IPS-15b (cell line): ENCODE measurements around the gene DSE.

ENCODE experiments used
- H3K27me3 ChIP-seq: one replicate; pipeline ENCODE4 v1.6.1; 2013; ENCODE audit warnings: low read length; ENCODE audit not compliant: control insufficient read depth, insufficient read depth
- H3K36me3 ChIP-seq: one replicate; pipeline ENCODE4 v1.6.1; 2013; ENCODE audit warnings: low read length; ENCODE audit not compliant: control insufficient read depth, insufficient read depth
- H3K4me1 ChIP-seq: one replicate; pipeline ENCODE4 v1.6.1; 2013; ENCODE audit warnings: mild to moderate bottlenecking, low read length; ENCODE audit not compliant: control insufficient read depth, insufficient read depth
- H3K4me3 ChIP-seq: one replicate; pipeline ENCODE4 v1.5.1; 2013; ENCODE audit warnings: low read depth, low read length
- H3K9ac ChIP-seq: one replicate; pipeline ENCODE4 v1.6.1; 2013; ENCODE audit warnings: low read depth, mild to moderate bottlenecking, low read length
- H3K9me3 ChIP-seq: one replicate; pipeline ENCODE4 v1.6.1; 2013; ENCODE audit warnings: mild to moderate bottlenecking, low read length; ENCODE audit not compliant: control insufficient read depth, insufficient read depth

Gene DSE

GRCh38 chr6:116472706-116473105 is 102.0 kb downstream of the DSE start:
- Histone ChIP-seq H3K9me3 (no peaks in the 10 kb centered on the region), H3K36me3 (no peaks in the 10 kb centered on the region), H3K27me3 (no peaks in the 10 kb centered on the region), H3K4me1 (no peaks in the 10 kb centered on the region), H3K9ac (no peak overlapping the region), H3K4me3 (no peak overlapping the region)

- H3K9me3 ChIP-seq = no peaks in the 10 kb centered on the region
- H3K4me3 ChIP-seq = no peak overlapping the region
- H3K4me1 ChIP-seq = no peaks in the 10 kb centered on the region
- no peaks in the 10 kb centered on the region for H3K27me3 ChIP-seq
- no peaks in the 10 kb centered on the region for H3K36me3 ChIP-seq
- H3K9ac ChIP-seq = no peak overlapping the region
Measured at GRCh38 chr6:116475141-116475540, 104.4 kb downstream of the DSE start.

- H3K9me3 ChIP-seq = no peaks in the 10 kb centered on the region
- no peak overlapping the region for H3K9ac ChIP-seq
- H3K27me3 ChIP-seq = no peaks in the 10 kb centered on the region
- no peak overlapping the region for H3K4me3 ChIP-seq
- no peaks in the 10 kb centered on the region for H3K4me1 ChIP-seq
- no peaks in the 10 kb centered on the region for H3K36me3 ChIP-seq
Measured at GRCh38 chr6:116476002-116476678, 105.4 kb downstream of the DSE start.

- Histone ChIP-seq H3K27me3 (no peaks in the 10 kb centered on the region), H3K4me3 (no peak overlapping the region), H3K9me3 (no peaks in the 10 kb centered on the region), H3K4me1 (no peaks in the 10 kb centered on the region), H3K36me3 (no peaks in the 10 kb centered on the region), H3K9ac (no peak overlapping the region)
Measured at GRCh38 chr6:116482780-116483179, 112.0 kb downstream of the DSE start.

GRCh38 chr6:116483616-116484015 is 112.9 kb downstream of the DSE start:
- Histone ChIP-seq H3K27me3 (no peaks in the 10 kb centered on the region), H3K36me3 (no peaks in the 10 kb centered on the region), H3K4me1 (no peaks in the 10 kb centered on the region), H3K9me3 (no peaks in the 10 kb centered on the region), H3K4me3 (no peak overlapping the region), H3K9ac (no peak overlapping the region)

GRCh38 chr6:116485559-116486184 is 114.9 kb downstream of the DSE start:
- Histone ChIP-seq H3K27me3 (no peaks in the 10 kb centered on the region), H3K36me3 (no peaks in the 10 kb centered on the region), H3K9ac (no peak overlapping the region), H3K9me3 (no peaks in the 10 kb centered on the region), H3K4me1 (no peaks in the 10 kb centered on the region), H3K4me3 (no peak overlapping the region)

- Histone ChIP-seq H3K27me3 (no peaks in the 10 kb centered on the region), H3K9ac (no peak overlapping the region), H3K9me3 (no peaks in the 10 kb centered on the region)
Measured at GRCh38 chr6:116491610-116492330, 121.0 kb downstream of the DSE start.

GRCh38 chr6:116492331-116493067 is 121.8 kb downstream of the DSE start:
- no peak overlapping the region for H3K4me3 ChIP-seq

More at GRCh38 chr6:116491610-116492330, 121.0 kb downstream of the DSE start:
- no peak overlapping the region for H3K4me3 ChIP-seq
- no peaks in the 10 kb centered on the region for H3K4me1 ChIP-seq
- H3K36me3 ChIP-seq = no peaks in the 10 kb centered on the region

More at GRCh38 chr6:116492331-116493067, 121.8 kb downstream of the DSE start:
- Histone ChIP-seq H3K27me3 (no peaks in the 10 kb centered on the region), H3K4me1 (no peaks in the 10 kb centered on the region), H3K9me3 (no peaks in the 10 kb centered on the region), H3K36me3 (no peaks in the 10 kb centered on the region), H3K9ac (no peak overlapping the region)
